H9 (cell line): Measurements from ENCODE around the gene SPEF2. TPM values are rescaled to one million over a fixed set of nuclear protein-coding genes. Genes with fewer than 3 reads are reported as not detected.
A peak's percentile ranks its signal among the peaks of the same experiment; 100 is the strongest.

ENCODE experiments used
- DNase-seq: peaks from one replicate; pipeline ENCODE4 v3.0.0-alpha.2; 2017
- H2AFZ ChIP-seq: one replicate; pipeline ENCODE4 v1.6.1; 2013; ENCODE audit warnings: mild to moderate bottlenecking, low read length, control low read depth, moderate library complexity
- H2AK5ac ChIP-seq: 2 replicates; pipeline ENCODE4 v1.6.1; 2013; ENCODE audit warnings: low read length, control low read depth, mixed read lengths; ENCODE audit not compliant: insufficient read length
- H2BK120ac ChIP-seq: one replicate; pipeline ENCODE4 v1.6.1; 2013; ENCODE audit warnings: low read depth, mild to moderate bottlenecking, low read length, control low read depth, inconsistent platforms; ENCODE audit not compliant: poor library complexity, severe bottlenecking
- H2BK12ac ChIP-seq: 2 replicates; pipeline ENCODE4 v1.6.1; 2013; ENCODE audit warnings: low read length, control low read depth, mixed read lengths, low read depth; ENCODE audit not compliant: insufficient read length
- H2BK15ac ChIP-seq: 2 replicates; pipeline ENCODE4 v1.6.1; 2013; ENCODE audit warnings: low read depth, low read length, control low read depth
- H2BK20ac ChIP-seq: one replicate; pipeline ENCODE4 v1.6.1; 2013; ENCODE audit warnings: low read depth, mild to moderate bottlenecking, low read length, control low read depth, inconsistent platforms; ENCODE audit not compliant: poor library complexity, severe bottlenecking
- H2BK5ac ChIP-seq: 2 replicates; pipeline ENCODE4 v1.6.1; 2013; ENCODE audit warnings: low read length, control low read depth, mixed read lengths; ENCODE audit not compliant: insufficient read length
- H3K14ac ChIP-seq: 2 replicates; pipeline ENCODE4 v1.6.1; 2013; ENCODE audit warnings: low read length, control low read depth; ENCODE audit not compliant: insufficient read depth
- H3K18ac ChIP-seq: 2 replicates; pipeline ENCODE4 v1.6.1; 2013; ENCODE audit warnings: low read depth, mild to moderate bottlenecking, mixed read lengths, low read length, control low read depth; ENCODE audit not compliant: insufficient read length
- H3K23ac ChIP-seq: 2 replicates; pipeline ENCODE4 v1.6.1; 2013; ENCODE audit warnings: low read length, control low read depth, mixed read lengths, low read depth; ENCODE audit not compliant: insufficient read length
- H3K23me2 ChIP-seq: 2 replicates; pipeline ENCODE4 v1.6.1; 2013; ENCODE audit warnings: low read depth, mild to moderate bottlenecking, mixed read lengths, low read length, control low read depth; ENCODE audit not compliant: insufficient read length, poor library complexity, severe bottlenecking
- H3K27ac ChIP-seq: 2 replicates; pipeline ENCODE4 v1.5.1; 2013; ENCODE audit warnings: low read length, control low read depth, mixed read lengths, low read depth; ENCODE audit not compliant: insufficient read length
- H3K27me3 ChIP-seq: 2 replicates; pipeline ENCODE4 v1.6.1; 2013; ENCODE audit warnings: low read length, control low read depth, inconsistent platforms; ENCODE audit not compliant: insufficient read depth
- H3K4ac ChIP-seq: 2 replicates; pipeline ENCODE4 v1.6.1; 2013; ENCODE audit warnings: low read depth, mild to moderate bottlenecking, control low read depth, inconsistent platforms, low read length, moderate library complexity
- H3K4me1 ChIP-seq: 2 replicates; pipeline ENCODE4 v1.6.1; 2013; ENCODE audit warnings: low read length, control low read depth, inconsistent platforms; ENCODE audit not compliant: insufficient read depth
- H3K4me2 ChIP-seq: 2 replicates; pipeline ENCODE4 v1.6.1; 2013; ENCODE audit warnings: low read length, control low read depth, mixed read lengths; ENCODE audit not compliant: insufficient read length, insufficient read depth
- H3K56ac ChIP-seq: 2 replicates; pipeline ENCODE4 v1.6.1; 2013; ENCODE audit warnings: low read depth, mild to moderate bottlenecking, mixed read lengths, low read length, control low read depth; ENCODE audit not compliant: insufficient read length
- H3K79me1 ChIP-seq: 2 replicates; pipeline ENCODE4 v1.6.1; 2013; ENCODE audit warnings: low read depth, mild to moderate bottlenecking, moderate library complexity, low read length, control low read depth, inconsistent platforms; ENCODE audit not compliant: insufficient read depth, poor library complexity, severe bottlenecking
- H3K79me2 ChIP-seq: 2 replicates; pipeline ENCODE4 v1.6.1; 2013; ENCODE audit warnings: low read length, control low read depth, inconsistent platforms; ENCODE audit not compliant: insufficient read depth
- H3K9ac ChIP-seq: 2 replicates; pipeline ENCODE4 v1.6.1; 2013; ENCODE audit warnings: low read length, control low read depth, mixed read lengths; ENCODE audit not compliant: insufficient read length; ENCODE audit errors: extremely low read depth
- H3K9me3 ChIP-seq: one replicate; pipeline ENCODE4 v1.6.1; 2013; ENCODE audit warnings: low read depth, low read length, inconsistent platforms; ENCODE audit not compliant: control insufficient read depth
- H3T11ph ChIP-seq: one replicate; pipeline ENCODE4 v1.6.1; 2013; ENCODE audit warnings: mild to moderate bottlenecking, low read length, control low read depth, inconsistent platforms
- H4K20me1 ChIP-seq: one replicate; pipeline ENCODE4 v1.6.1; 2013; ENCODE audit not compliant: control insufficient read depth, insufficient read length, insufficient read depth
- H4K5ac ChIP-seq: 2 replicates; pipeline ENCODE4 v1.6.1; 2013; ENCODE audit warnings: low read depth, mild to moderate bottlenecking, mixed read lengths, low read length, control low read depth; ENCODE audit not compliant: insufficient read length
- H4K8ac ChIP-seq: replicated peaks from 2 replicates; pipeline ENCODE4 v1.6.1; 2013; ENCODE audit warnings: low read length, control low read depth, mixed read lengths, low read depth; ENCODE audit not compliant: insufficient read length
- H4K91ac ChIP-seq: 2 replicates; pipeline ENCODE4 v1.6.1; 2013; ENCODE audit warnings: low read depth, mild to moderate bottlenecking, moderate library complexity, mixed read lengths, low read length, control low read depth; ENCODE audit not compliant: insufficient read length
- H3K27ac Mint-ChIP-seq, 3 experiments: 2 replicates in 2 of 3; 3 replicates in 1 of 3; pipeline ENCODE4 v1.8.0; 2020 to 2021; ENCODE audit warnings: mixed read lengths in 3 of 3, mild to moderate bottlenecking in 1 of 3, moderate library complexity in 1 of 3
- H3K27me3 Mint-ChIP-seq: 2 replicates; pipeline ENCODE4 v1.8.0; 2021; ENCODE audit warnings: low read depth, mild to moderate bottlenecking, moderate library complexity, mixed read lengths
- H3K36me3 Mint-ChIP-seq, 3 experiments: 2 replicates in 2 of 3; 3 replicates in 1 of 3; pipeline ENCODE4 v1.8.0; 2020 to 2021; ENCODE audit warnings: low read depth in 3 of 3, mixed read lengths in 3 of 3; ENCODE audit not compliant: insufficient read depth in 1 of 3
- H3K4me1 Mint-ChIP-seq, 2 experiments: 2 replicates each; pipeline ENCODE4 v1.8.0; 2020; ENCODE audit warnings: mixed read lengths in 2 of 2
- H3K4me3 Mint-ChIP-seq, 2 experiments: 2 replicates in 1 of 2; 3 replicates in 1 of 2; pipeline ENCODE4 v1.8.0; 2020 to 2021; ENCODE audit warnings: mild to moderate bottlenecking in 2 of 2, mixed read lengths in 2 of 2, moderate library complexity in 1 of 2
- H3K9me3 Mint-ChIP-seq, 2 experiments: 2 replicates in 1 of 2; 3 replicates in 1 of 2; pipeline ENCODE4 v1.8.0; 2020; ENCODE audit warnings: mild to moderate bottlenecking in 2 of 2, mixed read lengths in 2 of 2, moderate library complexity in 1 of 2
- WGBS: extraction: QIAGEN DNeasy Blood & Tissue Kit; methylation state at CpG from one replicate; pipeline ENCODE4 v1.1.7; 2013; ENCODE audit warnings: missing lambda C conversion rate, low lambda C conversion rate, mixed read lengths; ENCODE audit not compliant: insufficient read length; ENCODE audit errors: extremely low coverage; 5-methylcytosine and 5-hydroxymethylcytosine counted together
- total RNA-seq: library from RNA; stranded (reverse); gene quantifications from 2 replicates; pipeline ENCODE4 v1.2.1, GENCODE V29; 2021
- TF ChIP-seq, protein P1 (sequence below): fragments of 200-600 bp; sonication (generic); conservative IDR thresholded peaks from 3 replicates; pipeline ENCODE4 v1.8.0; 2021; ENCODE audit warnings: antibody characterized with exemption, mild to moderate bottlenecking

The SPEF2 gene
- total RNA-seq, 1 experiment from 2014 or later: 1.0 TPM

DNA sequence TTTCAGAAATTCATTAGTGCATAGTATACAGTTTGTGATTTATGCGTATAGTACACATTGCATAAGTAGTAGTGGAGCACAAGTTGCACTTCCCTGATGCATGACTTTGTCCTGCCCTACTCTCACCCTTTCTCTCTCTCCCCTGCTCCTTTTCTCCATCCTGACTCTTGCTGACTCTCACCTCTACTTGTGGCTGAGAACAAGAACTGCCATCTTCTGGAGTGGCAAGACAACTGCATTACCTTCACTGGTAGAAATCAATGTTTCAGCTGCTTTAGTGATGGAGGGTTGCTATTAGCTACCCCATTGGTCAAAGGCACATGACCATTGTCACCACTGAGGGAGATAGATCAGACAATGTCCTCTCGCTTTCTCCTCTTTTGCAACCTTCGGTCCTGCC, 26.9 kb downstream of the SPEF2 start:
- H2BK20ac ChIP-seq: no peak overlapping the region
- no peaks in the 10 kb centered on the region for H3K23me2 ChIP-seq
- H3K27ac ChIP-seq: no peak overlapping the region
- H4K91ac ChIP-seq: no peak overlapping the region
- no peak overlapping the region for H3K56ac ChIP-seq
- no peak overlapping the region for H3K14ac ChIP-seq
- no peak overlapping the region for H3T11ph ChIP-seq
- no peak overlapping the region for H3K4me2 ChIP-seq
- no peaks in the 10 kb centered on the region for H3K27me3 ChIP-seq
- Mint-ChIP-seq H3K27me3 (peaks cover 2% of the 10 kb centered on the region; the same call in 1 of the 2 replicates), H3K9me3 (no peaks in the 10 kb centered on the region), H3K4me1 (peaks cover 4 to 7% of the 10 kb centered on the region in 2 experiments; a peak in 2 of 4 replicates), H3K4me3 (no peak overlapping the region), H3K36me3 (no peaks in the 10 kb centered on the region), H3K27ac (no peak overlapping the region)
- H3K9me3 ChIP-seq: no peaks in the 10 kb centered on the region
- H3K79me1 ChIP-seq: no peaks in the 10 kb centered on the region
- H3K4ac ChIP-seq: no peak overlapping the region
- H4K5ac ChIP-seq: no peak overlapping the region
- no peaks in the 10 kb centered on the region; the same call in 1 of the 2 replicates for H3K4me1 ChIP-seq
- H2BK15ac ChIP-seq: no peak overlapping the region
- no peak overlapping the region for H3K9ac ChIP-seq
- H2BK120ac ChIP-seq: no peak overlapping the region
- no peaks in the 10 kb centered on the region for H4K20me1 ChIP-seq
- peak; percentile 34 for DNase-seq
- H3K23ac ChIP-seq: no peak overlapping the region
- H4K8ac ChIP-seq: no peak overlapping the region
- TF ChIP-seq, protein P1, sequence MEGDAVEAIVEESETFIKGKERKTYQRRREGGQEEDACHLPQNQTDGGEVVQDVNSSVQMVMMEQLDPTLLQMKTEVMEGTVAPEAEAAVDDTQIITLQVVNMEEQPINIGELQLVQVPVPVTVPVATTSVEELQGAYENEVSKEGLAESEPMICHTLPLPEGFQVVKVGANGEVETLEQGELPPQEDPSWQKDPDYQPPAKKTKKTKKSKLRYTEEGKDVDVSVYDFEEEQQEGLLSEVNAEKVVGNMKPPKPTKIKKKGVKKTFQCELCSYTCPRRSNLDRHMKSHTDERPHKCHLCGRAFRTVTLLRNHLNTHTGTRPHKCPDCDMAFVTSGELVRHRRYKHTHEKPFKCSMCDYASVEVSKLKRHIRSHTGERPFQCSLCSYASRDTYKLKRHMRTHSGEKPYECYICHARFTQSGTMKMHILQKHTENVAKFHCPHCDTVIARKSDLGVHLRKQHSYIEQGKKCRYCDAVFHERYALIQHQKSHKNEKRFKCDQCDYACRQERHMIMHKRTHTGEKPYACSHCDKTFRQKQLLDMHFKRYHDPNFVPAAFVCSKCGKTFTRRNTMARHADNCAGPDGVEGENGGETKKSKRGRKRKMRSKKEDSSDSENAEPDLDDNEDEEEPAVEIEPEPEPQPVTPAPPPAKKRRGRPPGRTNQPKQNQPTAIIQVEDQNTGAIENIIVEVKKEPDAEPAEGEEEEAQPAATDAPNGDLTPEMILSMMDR: peak; percentile 40; the same call in 2 of the 3 replicates
- H2BK12ac ChIP-seq: no peak overlapping the region
- no peak overlapping the region for H2AK5ac ChIP-seq
- no peak overlapping the region for H3K18ac ChIP-seq
- H3K79me2 ChIP-seq: no peaks in the 10 kb centered on the region
- H2AFZ ChIP-seq: no peak overlapping the region
- no CpG with 5 or more reads among the region's 3 CpGs for WGBS
- H2BK5ac ChIP-seq: no peak overlapping the region
